ENCODE measurements around the gene FANCL. TPM values are rescaled to one million over a fixed set of nuclear protein-coding genes. Genes with fewer than 3 reads are reported as not detected.
A peak's percentile ranks its signal among the peaks of the same experiment; 100 is the strongest.
"Not testable (repeated sequence)": the region's sequence is repeated elsewhere in the genome, so short reads cannot be mapped to it uniquely, and the experiment has no call there.

The FANCL gene
- polyA plus RNA-seq, 6 donors from 2014 or later: 5.9 to 21.9 (median 11.7) TPM

- peaks cover 0 to 6% of the 10 kb centered on the region in 2 donors for H3K36me3 Mint-ChIP-seq
Measured at GRCh38 chr2:58195662-58196061, 45.5 kb downstream of the FANCL start.

GRCh38 chr2:58194458-58194857 lies 46.7 kb downstream of the FANCL start:
- ATAC-seq (ENCODE audit: low read depth in 2 of 2): no peak
- Mint-ChIP-seq H3K4me1 (no peaks in the 10 kb centered on the region), H3K27ac (peak overlapping the region in 1 of 6 donors; percentile 54), H3K27me3 (no peaks in the 10 kb centered on the region), H3K9me3 (no peaks in the 10 kb centered on the region), H3K36me3 (peaks cover 0 to 6% of the 10 kb centered on the region in 2 donors), H3K4me3 (no peak overlapping the region)
- DNase-seq: no peak

More at GRCh38 chr2:58195662-58196061, 45.5 kb downstream of the FANCL start:
- Mint-ChIP-seq H3K27me3 (no peaks in the 10 kb centered on the region), H3K27ac (no peak overlapping the region), H3K9me3 (no peaks in the 10 kb centered on the region), H3K4me3 (no peak overlapping the region), H3K4me1 (peaks cover 0 to 4% (median 0%) of the 10 kb centered on the region in 3 donors)
- no peak for DNase-seq
- no peak for ATAC-seq (ENCODE audit: low read depth in 2 of 2)

DNA sequence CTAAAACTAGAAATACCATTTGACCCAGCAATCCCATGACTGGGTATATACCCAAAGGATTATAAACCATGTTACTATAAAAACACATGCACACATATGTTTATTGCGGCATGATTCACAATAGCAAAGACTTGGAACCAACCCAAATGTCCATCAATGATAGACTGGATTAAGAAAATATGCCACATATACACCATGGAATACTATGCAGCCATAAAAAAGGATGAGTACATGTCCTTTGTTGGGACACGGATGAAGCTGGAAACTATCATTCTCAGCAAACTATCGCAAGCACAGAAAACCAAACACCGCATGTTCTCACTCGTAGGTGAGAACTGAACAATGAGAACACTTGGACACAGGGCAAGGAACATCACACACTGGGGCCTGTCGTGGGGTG lies 54.1 kb downstream of the FANCL start:
- not testable (repeated sequence) for DNase-seq; H3K9me3 Mint-ChIP-seq; H3K27me3 Mint-ChIP-seq; H3K4me3 Mint-ChIP-seq; H3K4me1 Mint-ChIP-seq; ATAC-seq (ENCODE audit: low read depth in 2 of 2); H3K27ac Mint-ChIP-seq
- H3K36me3 Mint-ChIP-seq: peaks cover 0 to 25% of the 10 kb centered on the region in 2 donors

DNA sequence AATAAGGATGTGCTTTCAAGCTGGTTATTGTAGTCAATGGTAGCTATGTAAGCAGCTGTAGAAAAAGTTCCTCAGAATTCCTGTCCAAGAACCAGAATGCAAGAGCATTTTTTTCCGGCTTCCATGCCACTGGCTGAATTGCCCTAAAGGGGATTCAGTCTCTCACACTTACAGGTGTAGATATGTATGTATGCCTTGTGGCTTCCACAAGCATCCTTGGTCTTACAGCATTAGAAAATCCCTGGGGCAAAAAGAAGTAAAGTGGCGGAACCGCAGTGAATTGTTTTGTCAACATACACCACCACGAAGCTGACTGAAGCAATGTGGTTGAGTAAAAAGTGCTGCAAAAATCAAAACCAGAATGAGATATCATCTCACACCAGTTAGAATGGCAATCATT lies 54.6 kb downstream of the FANCL start:
- Mint-ChIP-seq H3K4me1 (no peaks in the 10 kb centered on the region), H3K27ac (no peak overlapping the region), H3K9me3 (peaks cover 0 to 2% (median 0%) of the 10 kb centered on the region in 7 donors), H3K27me3 (no peaks in the 10 kb centered on the region), H3K36me3 (peaks cover 0 to 25% of the 10 kb centered on the region in 2 donors), H3K4me3 (no peak overlapping the region)
- ATAC-seq (ENCODE audit: low read depth in 2 of 2) (no peak), DNase-seq (no peak)

GRCh38 chr2:58182527-58182926 lies 58.6 kb downstream of the FANCL start:
- Mint-ChIP-seq H3K4me1 (no peaks in the 10 kb centered on the region), H3K4me3 (no peak overlapping the region), H3K36me3 (peaks cover 0 to 24% of the 10 kb centered on the region in 2 donors), H3K27ac (no peak overlapping the region), H3K27me3 (no peaks in the 10 kb centered on the region), H3K9me3 (peaks cover 0 to 14% (median 5%) of the 10 kb centered on the region in 7 donors)
- ATAC-seq (ENCODE audit: low read depth in 2 of 2) (no peak), DNase-seq (no peak)

GRCh38 chr2:58180635-58181034 lies 60.5 kb downstream of the FANCL start:
- Mint-ChIP-seq H3K4me1 (no peaks in the 10 kb centered on the region), H3K4me3 (no peak overlapping the region), H3K27me3 (no peaks in the 10 kb centered on the region), H3K36me3 (peaks cover 0 to 12% of the 10 kb centered on the region in 2 donors), H3K9me3 (peaks cover 0 to 15% (median 5%) of the 10 kb centered on the region in 7 donors), H3K27ac (no peak overlapping the region)
- DNase-seq (no peak), ATAC-seq (ENCODE audit: low read depth in 2 of 2) (no peak)

DNA sequence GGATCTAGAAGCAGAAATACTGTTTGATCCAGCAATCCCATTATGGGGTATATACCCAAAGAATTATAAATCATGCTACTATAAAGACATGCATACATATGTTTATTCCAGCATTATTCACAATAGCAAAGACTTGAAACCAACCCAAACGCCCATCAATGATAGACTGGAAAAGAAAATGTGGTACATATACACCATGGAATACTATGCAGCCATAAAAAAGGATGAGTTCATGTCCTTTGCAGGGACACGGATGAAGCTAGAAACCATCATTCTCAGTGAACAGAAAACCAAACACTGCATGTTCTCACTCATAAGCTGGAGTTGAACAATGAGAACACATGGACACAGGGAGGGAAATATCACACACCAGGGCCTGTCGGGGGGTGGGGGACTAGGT lies 61.0 kb downstream of the FANCL start:
- H3K27me3 Mint-ChIP-seq; H3K4me3 Mint-ChIP-seq; H3K4me1 Mint-ChIP-seq; DNase-seq; ATAC-seq (ENCODE audit: low read depth in 2 of 2); H3K27ac Mint-ChIP-seq: not testable (repeated sequence)
- H3K36me3 Mint-ChIP-seq: peaks cover 0 to 12% of the 10 kb centered on the region in 2 donors
- H3K9me3 Mint-ChIP-seq: peaks cover 0 to 15% (median 5%) of the 10 kb centered on the region in 7 donors

DNA sequence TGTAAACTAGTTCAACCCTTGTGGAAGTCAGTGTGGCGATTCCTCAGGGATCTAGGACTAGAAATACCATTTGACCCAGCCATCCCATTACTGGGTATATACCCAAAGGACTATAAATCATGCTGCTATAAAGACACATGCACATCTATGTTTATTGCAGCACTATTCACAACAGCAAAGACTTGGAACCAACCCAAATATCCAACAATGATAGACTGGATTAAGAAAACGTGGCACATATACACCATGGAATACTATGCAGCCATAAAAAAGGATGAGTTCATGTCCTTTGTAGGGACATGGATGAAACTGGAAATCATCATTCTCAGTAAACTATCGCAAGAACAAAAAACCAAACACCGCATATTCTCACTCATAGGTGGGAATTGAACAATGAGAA lies 63.9 kb downstream of the FANCL start:
- H3K9me3 Mint-ChIP-seq: peaks cover 5 to 21% (median 11%) of the 10 kb centered on the region in 7 donors
- not testable (repeated sequence) for H3K4me3 Mint-ChIP-seq; H3K27ac Mint-ChIP-seq; DNase-seq; ATAC-seq (ENCODE audit: low read depth in 2 of 2); H3K27me3 Mint-ChIP-seq; H3K4me1 Mint-ChIP-seq
- peaks cover 17 to 20% of the 10 kb centered on the region in 2 donors for H3K36me3 Mint-ChIP-seq

DNA sequence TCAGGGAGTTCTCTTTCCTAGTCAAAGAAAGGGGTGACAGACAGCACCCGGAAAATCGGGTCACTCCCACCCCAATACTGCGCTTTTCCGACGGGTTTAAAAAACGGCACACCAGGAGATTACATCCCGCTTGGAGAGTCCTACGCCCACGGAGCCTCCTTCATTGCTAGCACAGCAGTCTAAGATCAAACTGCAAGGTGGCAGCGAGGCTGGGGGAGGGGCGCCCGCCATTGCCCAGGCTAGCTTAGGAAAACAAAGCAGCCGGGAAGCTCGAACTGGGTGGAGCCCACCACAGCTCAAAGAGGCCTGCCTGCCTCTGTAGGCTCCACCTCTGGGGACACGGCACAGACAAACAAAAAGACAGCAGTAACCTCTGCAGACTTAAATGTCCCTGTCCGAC lies 69.3 kb downstream of the FANCL start:
- H3K27ac Mint-ChIP-seq; DNase-seq; ATAC-seq (ENCODE audit: low read depth in 2 of 2); H3K4me1 Mint-ChIP-seq; H3K4me3 Mint-ChIP-seq; H3K27me3 Mint-ChIP-seq: not testable (repeated sequence)
- Mint-ChIP-seq H3K36me3 (peaks cover 26 to 45% of the 10 kb centered on the region in 2 donors), H3K9me3 (peaks cover 9 to 38% (median 19%) of the 10 kb centered on the region in 7 donors)

DNA sequence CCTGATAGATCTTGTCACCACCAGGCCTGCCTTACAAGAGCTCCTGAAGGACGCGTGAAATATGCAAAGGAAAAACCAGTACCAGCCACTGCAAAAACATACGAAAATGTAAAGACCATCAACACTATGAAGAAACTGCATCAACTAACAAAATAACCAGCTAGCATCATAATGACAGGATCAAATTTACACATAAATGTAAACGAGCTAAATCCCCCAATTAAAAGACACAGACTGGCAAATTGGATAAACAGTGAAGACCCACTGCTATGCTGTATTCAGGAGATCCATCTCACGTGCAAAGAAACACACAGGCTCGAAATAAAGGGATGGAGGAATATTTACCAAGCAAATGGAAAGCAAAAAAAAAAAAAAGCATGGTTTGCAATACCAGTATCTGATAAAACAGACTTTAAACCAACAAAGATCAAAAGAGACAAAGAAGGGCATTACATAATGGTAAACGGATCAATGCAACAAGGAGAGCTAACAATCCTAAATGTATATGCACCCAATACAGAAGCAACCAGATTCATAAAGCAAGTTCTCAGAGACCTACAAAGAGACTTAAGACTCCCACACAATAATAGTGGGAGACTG lies 70.7 kb downstream of the FANCL start:
- H3K9me3 Mint-ChIP-seq: peaks cover 9 to 37% (median 19%) of the 10 kb centered on the region in 7 donors
- not testable (repeated sequence) for H3K4me3 Mint-ChIP-seq; ATAC-seq (ENCODE audit: low read depth in 2 of 2)

GRCh38 chr2:58169845-58170244 lies 71.3 kb downstream of the FANCL start:
- peaks cover 26 to 45% of the 10 kb centered on the region in 2 donors for H3K36me3 Mint-ChIP-seq
- peaks cover 9 to 37% (median 19%) of the 10 kb centered on the region in 7 donors for H3K9me3 Mint-ChIP-seq
- not testable (repeated sequence) for ATAC-seq (ENCODE audit: low read depth in 2 of 2); H3K4me3 Mint-ChIP-seq; DNase-seq; H3K27ac Mint-ChIP-seq; H3K4me1 Mint-ChIP-seq; H3K27me3 Mint-ChIP-seq

More for the DNA sequence above, 70.7 kb downstream of the FANCL start:
- H3K27ac Mint-ChIP-seq, H3K27me3 Mint-ChIP-seq, H3K4me1 Mint-ChIP-seq, DNase-seq: not testable (repeated sequence)
- peaks cover 26 to 45% of the 10 kb centered on the region in 2 donors for H3K36me3 Mint-ChIP-seq

DNA sequence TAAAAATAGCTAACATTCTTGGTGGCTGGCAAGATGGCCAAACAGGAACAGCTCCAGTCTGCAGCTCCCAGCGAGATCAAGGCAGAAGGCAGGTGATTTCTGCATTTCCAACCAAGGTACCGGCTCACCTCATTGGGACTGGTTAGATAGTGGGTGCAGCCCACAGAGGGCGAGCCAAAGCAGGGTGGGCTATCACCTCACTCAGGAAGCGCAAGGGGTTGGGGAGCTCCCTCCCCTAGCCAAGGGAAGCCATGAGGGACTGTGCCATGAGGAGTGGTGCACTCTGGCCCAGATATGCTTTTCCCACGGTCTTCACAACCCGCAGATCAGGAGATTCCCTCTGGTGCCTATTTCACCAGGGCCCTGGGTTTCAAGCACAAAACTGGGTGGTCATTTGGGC lies 73.0 kb downstream of the FANCL start:
- not testable (repeated sequence) for H3K4me1 Mint-ChIP-seq; H3K27me3 Mint-ChIP-seq; DNase-seq; ATAC-seq (ENCODE audit: low read depth in 2 of 2); H3K27ac Mint-ChIP-seq; H3K4me3 Mint-ChIP-seq
- peaks cover 26 to 32% of the 10 kb centered on the region in 2 donors for H3K36me3 Mint-ChIP-seq
- H3K9me3 Mint-ChIP-seq: peaks cover 8 to 25% (median 13%) of the 10 kb centered on the region in 7 donors

DNA sequence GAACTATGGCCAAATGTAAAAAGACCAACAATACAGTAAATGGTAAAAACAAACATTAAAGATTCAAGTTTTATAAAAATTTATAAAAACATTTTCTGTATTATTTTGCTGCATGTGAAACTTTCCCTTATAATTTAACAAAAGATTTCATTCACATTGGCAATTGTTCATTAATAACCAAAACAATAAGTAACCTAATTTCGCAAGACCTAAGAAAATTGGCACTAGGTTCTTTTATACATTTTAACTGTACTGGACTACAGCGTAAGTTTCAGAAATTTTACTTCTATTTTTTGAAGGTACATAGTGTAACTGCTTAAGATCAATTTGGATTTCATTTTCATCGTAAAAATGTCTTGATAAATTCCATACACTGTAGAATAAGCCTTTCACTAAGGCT lies 77.2 kb downstream of the FANCL start:
- H3K4me1 Mint-ChIP-seq: no peaks in the 10 kb centered on the region
- no peaks in the 10 kb centered on the region for H3K27me3 Mint-ChIP-seq
- no peak overlapping the region for H3K27ac Mint-ChIP-seq
- ATAC-seq (ENCODE audit: low read depth in 2 of 2): no peak
- H3K9me3 Mint-ChIP-seq: no peaks in the 10 kb centered on the region
- H3K36me3 Mint-ChIP-seq: peaks cover 0 to 4% of the 10 kb centered on the region in 2 donors
- H3K4me3 Mint-ChIP-seq: no peak overlapping the region
- no peak for DNase-seq

DNA sequence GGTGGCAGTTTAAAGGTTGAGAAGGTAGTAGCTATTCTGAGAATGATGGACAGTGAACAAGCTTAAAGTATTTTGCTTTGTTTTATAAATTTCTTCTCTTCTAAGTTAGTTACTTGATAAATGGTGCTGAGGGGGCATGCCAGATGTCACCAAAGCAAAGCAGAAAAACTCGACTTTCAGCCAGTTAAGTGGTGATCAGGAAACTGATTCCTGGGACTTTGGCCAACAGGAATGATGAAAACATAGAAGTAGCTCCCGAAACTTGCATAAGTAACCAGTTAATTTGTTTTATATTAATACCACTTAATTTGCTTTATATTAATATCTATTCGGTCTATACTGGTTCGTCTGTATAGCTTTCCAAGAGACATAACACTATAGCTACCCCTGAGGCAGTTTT lies 82.6 kb downstream of the FANCL start:
- Mint-ChIP-seq H3K27me3 (no peaks in the 10 kb centered on the region), H3K4me1 (no peaks in the 10 kb centered on the region), H3K27ac (peak overlapping the region in 1 of 6 donors; percentile 74), H3K36me3 (peaks cover 33 to 38% of the 10 kb centered on the region in 2 donors), H3K4me3 (no peak overlapping the region), H3K9me3 (peaks cover 0 to 12% (median 3%) of the 10 kb centered on the region in 7 donors)
- DNase-seq (no peak), ATAC-seq (ENCODE audit: low read depth in 2 of 2) (no peak)

Data from naive B cell (primary cell).